ENCODE results near the gene NR3C1. TPM values are rescaled to one million over a fixed set of nuclear protein-coding genes. Genes with fewer than 3 reads are reported as not detected.

Gene NR3C1
- total RNA-seq, 1 experiment from 2014 or later: 12.7 TPM

DNA sequence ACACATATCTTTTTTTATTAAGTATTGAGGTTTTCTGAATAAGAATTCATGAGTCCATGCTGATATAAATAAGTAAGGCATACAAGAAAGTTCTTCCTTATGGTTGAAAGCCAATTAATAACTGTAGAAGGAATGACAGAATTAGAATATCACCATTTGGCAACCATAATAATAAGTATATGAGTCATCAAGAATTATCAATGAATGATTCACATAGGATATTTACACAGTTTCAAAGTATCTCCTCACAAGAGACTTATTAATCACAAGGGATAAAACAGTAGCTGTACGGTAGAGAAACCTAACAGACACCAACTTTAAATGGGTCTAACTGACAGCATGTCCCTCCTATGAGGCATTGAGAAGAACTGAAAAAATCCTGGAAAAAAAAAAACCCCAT is 161.6 kb downstream of the NR3C1 start:
- TF ChIP-seq, protein P1, sequence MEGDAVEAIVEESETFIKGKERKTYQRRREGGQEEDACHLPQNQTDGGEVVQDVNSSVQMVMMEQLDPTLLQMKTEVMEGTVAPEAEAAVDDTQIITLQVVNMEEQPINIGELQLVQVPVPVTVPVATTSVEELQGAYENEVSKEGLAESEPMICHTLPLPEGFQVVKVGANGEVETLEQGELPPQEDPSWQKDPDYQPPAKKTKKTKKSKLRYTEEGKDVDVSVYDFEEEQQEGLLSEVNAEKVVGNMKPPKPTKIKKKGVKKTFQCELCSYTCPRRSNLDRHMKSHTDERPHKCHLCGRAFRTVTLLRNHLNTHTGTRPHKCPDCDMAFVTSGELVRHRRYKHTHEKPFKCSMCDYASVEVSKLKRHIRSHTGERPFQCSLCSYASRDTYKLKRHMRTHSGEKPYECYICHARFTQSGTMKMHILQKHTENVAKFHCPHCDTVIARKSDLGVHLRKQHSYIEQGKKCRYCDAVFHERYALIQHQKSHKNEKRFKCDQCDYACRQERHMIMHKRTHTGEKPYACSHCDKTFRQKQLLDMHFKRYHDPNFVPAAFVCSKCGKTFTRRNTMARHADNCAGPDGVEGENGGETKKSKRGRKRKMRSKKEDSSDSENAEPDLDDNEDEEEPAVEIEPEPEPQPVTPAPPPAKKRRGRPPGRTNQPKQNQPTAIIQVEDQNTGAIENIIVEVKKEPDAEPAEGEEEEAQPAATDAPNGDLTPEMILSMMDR (conservative IDR thresholded peaks at IDR 0.05; ENCODE audit: low read depth, low read length): no peak
- no peak for TF ChIP-seq EZH2 (IDR thresholded peaks at IDR 0.05; ENCODE audit: borderline replicate concordance, low read depth, low read length, poor library complexity, severe bottlenecking)
- H3K4me3 ChIP-seq (ENCODE audit: low read depth, low read length, poor library complexity, severe bottlenecking): no peak overlapping the region
- no peaks in the 10 kb centered on the region for H3K4me1 ChIP-seq (ENCODE audit: insufficient read depth, low read length, poor library complexity, severe bottlenecking)
- intact Hi-C loops (cut with micrococcal nuclease; ENCODE audit: unreplicated experiment): no loop called here
- no peaks in the 10 kb centered on the region for H3K9me3 ChIP-seq (ENCODE audit: low read depth, low read length, poor library complexity, severe bottlenecking)
- H3K27me3 ChIP-seq (replicated peaks; ENCODE audit: insufficient read depth, low read depth, low read length, poor library complexity): no peaks in the 10 kb centered on the region
- H3K36me3 ChIP-seq (ENCODE audit: insufficient read depth, low read length, poor library complexity, severe bottlenecking): no peaks in the 10 kb centered on the region
- CTCF ChIA-PET: no interaction called here
- no peak for DNase-seq (ENCODE audit: low spot score)
- BruUV-seq (replicated peaks): no TSS peak
- POLR2A ChIA-PET (ENCODE audit: low non-redundant PET): no interaction called here
- no peak overlapping the region for H3K27ac ChIP-seq (ENCODE audit: low read depth, low read length, poor library complexity, severe bottlenecking)

DNA sequence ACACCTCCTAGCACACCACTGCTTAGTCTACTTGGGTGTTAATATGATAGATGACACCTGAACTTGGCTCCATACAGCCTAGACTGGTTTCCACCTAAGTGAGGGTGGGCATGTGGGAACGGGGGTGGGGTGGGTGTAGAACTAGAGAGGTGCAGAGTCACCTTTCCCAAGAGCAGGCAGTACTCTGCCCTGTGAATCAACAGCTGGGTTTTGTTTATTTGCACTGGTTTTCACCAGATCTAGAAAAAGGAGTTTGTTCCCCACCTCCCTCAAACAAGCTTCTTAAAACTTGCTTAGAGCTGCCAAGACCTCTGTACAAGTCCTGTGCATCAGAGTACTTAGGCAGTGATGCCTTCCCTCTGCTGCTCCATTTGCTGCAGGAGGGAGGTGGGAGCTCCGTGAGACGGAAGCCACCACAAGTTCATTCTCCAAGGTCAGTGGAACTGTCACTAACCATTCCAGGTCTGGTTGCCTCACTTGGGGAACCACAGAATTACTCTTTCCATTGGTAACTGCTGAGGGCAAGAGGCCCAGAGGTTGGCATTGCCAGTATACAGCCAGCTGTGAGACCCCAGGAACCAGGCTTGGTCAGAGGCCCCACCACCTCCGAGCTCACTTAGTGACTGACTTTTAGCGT is 163.5 kb downstream of the NR3C1 start:
- BruUV-seq (replicated peaks): no TSS peak

DNA sequence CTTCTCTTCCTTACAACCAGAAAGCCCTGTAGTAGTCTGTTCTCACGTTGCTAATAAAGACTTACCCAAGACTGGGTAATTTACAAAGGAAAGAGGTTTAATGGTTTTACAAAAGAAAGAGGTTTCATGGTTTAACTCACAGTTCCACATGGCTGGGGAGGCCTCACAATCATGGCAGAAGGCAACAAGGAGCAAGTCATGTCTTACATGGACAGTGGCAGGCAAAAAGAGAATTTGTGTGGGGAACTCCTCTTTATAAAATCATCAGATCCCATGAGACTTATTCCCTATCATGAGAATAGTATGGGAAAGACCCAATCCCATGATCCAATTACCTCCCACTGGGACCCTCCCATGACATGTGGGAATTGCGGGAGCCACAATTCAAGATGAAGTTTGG is 164.9 kb downstream of the NR3C1 start:
- no peak for DNase-seq (ENCODE audit: low spot score)
- no peaks in the 10 kb centered on the region for H3K9me3 ChIP-seq (ENCODE audit: low read depth, low read length, poor library complexity, severe bottlenecking)
- CTCF ChIA-PET: no interaction called here
- no peak overlapping the region for H3K4me3 ChIP-seq (ENCODE audit: low read depth, low read length, poor library complexity, severe bottlenecking)
- no peaks in the 10 kb centered on the region for H3K36me3 ChIP-seq (ENCODE audit: insufficient read depth, low read length, poor library complexity, severe bottlenecking)
- H3K27me3 ChIP-seq (replicated peaks; ENCODE audit: insufficient read depth, low read depth, low read length, poor library complexity): no peaks in the 10 kb centered on the region
- intact Hi-C loops (cut with micrococcal nuclease; ENCODE audit: unreplicated experiment): no loop called here
- BruUV-seq (replicated peaks): no TSS peak
- no peaks in the 10 kb centered on the region for H3K4me1 ChIP-seq (ENCODE audit: insufficient read depth, low read length, poor library complexity, severe bottlenecking)
- H3K27ac ChIP-seq (ENCODE audit: low read depth, low read length, poor library complexity, severe bottlenecking): no peak overlapping the region
- TF ChIP-seq EZH2 (IDR thresholded peaks at IDR 0.05; ENCODE audit: borderline replicate concordance, low read depth, low read length, poor library complexity, severe bottlenecking): no peak
- TF ChIP-seq, protein P1 (conservative IDR thresholded peaks at IDR 0.05; ENCODE audit: low read depth, low read length): no peak
- POLR2A ChIA-PET (ENCODE audit: low non-redundant PET): no interaction called here

More for the DNA sequence above, 163.5 kb downstream of the NR3C1 start:
- Histone ChIP-seq H3K27me3 (replicated peaks; ENCODE audit: insufficient read depth, low read depth, low read length, poor library complexity) (no peaks in the 10 kb centered on the region), H3K9me3 (ENCODE audit: low read depth, low read length, poor library complexity, severe bottlenecking) (no peaks in the 10 kb centered on the region), H3K4me3 (ENCODE audit: low read depth, low read length, poor library complexity, severe bottlenecking) (no peak overlapping the region), H3K36me3 (ENCODE audit: insufficient read depth, low read length, poor library complexity, severe bottlenecking) (no peaks in the 10 kb centered on the region), H3K4me1 (ENCODE audit: insufficient read depth, low read length, poor library complexity, severe bottlenecking) (no peaks in the 10 kb centered on the region), H3K27ac (ENCODE audit: low read depth, low read length, poor library complexity, severe bottlenecking) (no peak overlapping the region)
- ChIA-PET CTCF (no interaction called here), POLR2A (ENCODE audit: low non-redundant PET) (no interaction called here)
- no peak for DNase-seq (ENCODE audit: low spot score)
- no peak for TF ChIP-seq EZH2 (IDR thresholded peaks at IDR 0.05; ENCODE audit: borderline replicate concordance, low read depth, low read length, poor library complexity, severe bottlenecking)
- TF ChIP-seq, protein P1 (conservative IDR thresholded peaks at IDR 0.05; ENCODE audit: low read depth, low read length): no peak
- intact Hi-C loops (cut with micrococcal nuclease; ENCODE audit: unreplicated experiment): no loop called here

Measured in A673 (cell line).